Vagina (tissue), 2 donors: ENCODE data around the gene AKAP6.

Source experiments
- POLR2A ChIP-seq, 2 donors: fragments of 450-650 bp; IDR thresholded peaks; one replicate each; pipeline ENCODE4 v1.6.1; 2017; ENCODE audit warnings: antibody characterized with exemption in 2 of 2, mild to moderate bottlenecking in 2 of 2, moderate library complexity in 2 of 2
- POLR2AphosphoS5 ChIP-seq, 2 donors: sonication (generic); formaldehyde crosslinking; IDR thresholded peaks; one replicate each; pipeline ENCODE4 v1.9.0; 2017; ENCODE audit warnings: antibody characterized with exemption in 2 of 2, mild to moderate bottlenecking in 2 of 2, low read depth in 1 of 2; ENCODE audit not compliant: insufficient read depth in 1 of 2
- TF ChIP-seq, protein P1 (sequence below), 3 experiments: fragments of 450-650 bp in 2 of 3; fragments of 200-600 bp in 1 of 3; sonication (generic) in 1 of 3; IDR thresholded peaks; one replicate each; pipeline ENCODE4 v1.5.1; 2017 to 2019; ENCODE audit warnings: antibody characterized with exemption in 3 of 3, mild to moderate bottlenecking in 2 of 3, moderate library complexity in 2 of 3

GRCh38 chr14:32756775-32757174 lies 427.7 kb downstream of the AKAP6 start:
- TF ChIP-seq POLR2A (IDR thresholded peaks at IDR 0.05) (no peak), POLR2AphosphoS5 (IDR thresholded peaks at IDR 0.05; ENCODE audit: insufficient read depth in 1 of 2, low read depth in 1 of 2) (no peak)
- TF ChIP-seq, protein P1, sequence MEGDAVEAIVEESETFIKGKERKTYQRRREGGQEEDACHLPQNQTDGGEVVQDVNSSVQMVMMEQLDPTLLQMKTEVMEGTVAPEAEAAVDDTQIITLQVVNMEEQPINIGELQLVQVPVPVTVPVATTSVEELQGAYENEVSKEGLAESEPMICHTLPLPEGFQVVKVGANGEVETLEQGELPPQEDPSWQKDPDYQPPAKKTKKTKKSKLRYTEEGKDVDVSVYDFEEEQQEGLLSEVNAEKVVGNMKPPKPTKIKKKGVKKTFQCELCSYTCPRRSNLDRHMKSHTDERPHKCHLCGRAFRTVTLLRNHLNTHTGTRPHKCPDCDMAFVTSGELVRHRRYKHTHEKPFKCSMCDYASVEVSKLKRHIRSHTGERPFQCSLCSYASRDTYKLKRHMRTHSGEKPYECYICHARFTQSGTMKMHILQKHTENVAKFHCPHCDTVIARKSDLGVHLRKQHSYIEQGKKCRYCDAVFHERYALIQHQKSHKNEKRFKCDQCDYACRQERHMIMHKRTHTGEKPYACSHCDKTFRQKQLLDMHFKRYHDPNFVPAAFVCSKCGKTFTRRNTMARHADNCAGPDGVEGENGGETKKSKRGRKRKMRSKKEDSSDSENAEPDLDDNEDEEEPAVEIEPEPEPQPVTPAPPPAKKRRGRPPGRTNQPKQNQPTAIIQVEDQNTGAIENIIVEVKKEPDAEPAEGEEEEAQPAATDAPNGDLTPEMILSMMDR (IDR thresholded peaks at IDR 0.05): no peak
